Right renal pelvis (tissue), 4 donors: ENCODE results near the gene TEX11. TPM values are rescaled to one million over a fixed set of nuclear protein-coding genes. Genes with fewer than 3 reads are reported as not detected.
"Not testable (repeated sequence)": the region's sequence is repeated elsewhere in the genome, so short reads cannot be mapped to it uniquely, and the experiment has no call there.

Source experiments
- DNase-seq, 4 donors: peaks; one replicate each; pipeline ENCODE4 v3.0.0-alpha.2; 2013; ENCODE audit warnings: low read depth in 4 of 4, low spot score in 3 of 4, missing footprints in 1 of 4
- polyA plus RNA-seq, 4 donors: library from polyadenylated mRNA; unstranded; fragments of 120-200 nt; gene quantifications; one replicate each; pipeline ENCODE4 v1.2.1, GENCODE V29; 2013; ENCODE audit not compliant: insufficient read length in 4 of 4

TEX11 gene
- polyA plus RNA-seq, 4 donors: 0.05 to 0.10 (median 0.08) TPM; not detected in 1

GRCh38 chrX:70618467-70618866, 290.0 kb downstream of the TEX11 start:
- no peak for DNase-seq

- DNase-seq: no peak
Observed at GRCh38 chrX:70613295-70613694, 295.2 kb downstream of the TEX11 start.

- DNase-seq: no peak
Observed at GRCh38 chrX:70605352-70605751, 303.2 kb downstream of the TEX11 start.

- no peak for DNase-seq
Observed at GRCh38 chrX:70592091-70592490, 316.4 kb downstream of the TEX11 start.

GRCh38 chrX:70587158-70587557, 321.4 kb downstream of the TEX11 start:
- not testable (repeated sequence) for DNase-seq

GRCh38 chrX:70577442-70577841, 331.1 kb downstream of the TEX11 start:
- DNase-seq: no peak

- not testable (repeated sequence) for DNase-seq
Observed at GRCh38 chrX:70569922-70570576, 338.5 kb downstream of the TEX11 start.

GRCh38 chrX:70554948-70555347, 353.6 kb downstream of the TEX11 start:
- DNase-seq: no peak

- no peak for DNase-seq
Observed at GRCh38 chrX:70554523-70554922, 354.0 kb downstream of the TEX11 start.

GRCh38 chrX:70554081-70554480, 354.4 kb downstream of the TEX11 start:
- no peak for DNase-seq

- no peak for DNase-seq
Observed at GRCh38 chrX:70553516-70553915, 355.0 kb downstream of the TEX11 start.

GRCh38 chrX:70552130-70552704, 356.3 kb downstream of the TEX11 start:
- no peak for DNase-seq

- no peak for DNase-seq
Observed at GRCh38 chrX:70549429-70549828, 359.1 kb downstream of the TEX11 start.

- no peak for DNase-seq
Observed at GRCh38 chrX:70535198-70535597, 373.3 kb downstream of the TEX11 start.

- no peak for DNase-seq
Observed at GRCh38 chrX:70527610-70528345, 380.7 kb downstream of the TEX11 start.

GRCh38 chrX:70527053-70527452, 381.5 kb downstream of the TEX11 start:
- DNase-seq: no peak

GRCh38 chrX:70525733-70526132, 382.8 kb downstream of the TEX11 start:
- DNase-seq: no peak

- not testable (repeated sequence) for DNase-seq
Observed at GRCh38 chrX:70515692-70516091, 392.8 kb downstream of the TEX11 start.

- not testable (repeated sequence) for DNase-seq
Observed at GRCh38 chrX:70515270-70515669, 393.2 kb downstream of the TEX11 start.

- DNase-seq: no peak
Observed at GRCh38 chrX:70509078-70509477, 399.4 kb downstream of the TEX11 start.

- DNase-seq: no peak
Observed at GRCh38 chrX:70508296-70508911, 400.1 kb downstream of the TEX11 start.
